GM19025 (cell line): Measurements from ENCODE around the gene WDR5.
"Not testable (repeated sequence)": the region's sequence is repeated elsewhere in the genome, so short reads cannot be mapped to it uniquely, and the experiment has no call there.

Experiments
- ATAC-seq: cut with Tn5 transposase; IDR thresholded peaks from one replicate; pipeline ENCODE4 v1.9.1; 2021; ENCODE audit warnings: mild to moderate bottlenecking, low read depth, moderate library complexity; ENCODE audit not compliant: unreplicated experiment

WDR5 gene

DNA sequence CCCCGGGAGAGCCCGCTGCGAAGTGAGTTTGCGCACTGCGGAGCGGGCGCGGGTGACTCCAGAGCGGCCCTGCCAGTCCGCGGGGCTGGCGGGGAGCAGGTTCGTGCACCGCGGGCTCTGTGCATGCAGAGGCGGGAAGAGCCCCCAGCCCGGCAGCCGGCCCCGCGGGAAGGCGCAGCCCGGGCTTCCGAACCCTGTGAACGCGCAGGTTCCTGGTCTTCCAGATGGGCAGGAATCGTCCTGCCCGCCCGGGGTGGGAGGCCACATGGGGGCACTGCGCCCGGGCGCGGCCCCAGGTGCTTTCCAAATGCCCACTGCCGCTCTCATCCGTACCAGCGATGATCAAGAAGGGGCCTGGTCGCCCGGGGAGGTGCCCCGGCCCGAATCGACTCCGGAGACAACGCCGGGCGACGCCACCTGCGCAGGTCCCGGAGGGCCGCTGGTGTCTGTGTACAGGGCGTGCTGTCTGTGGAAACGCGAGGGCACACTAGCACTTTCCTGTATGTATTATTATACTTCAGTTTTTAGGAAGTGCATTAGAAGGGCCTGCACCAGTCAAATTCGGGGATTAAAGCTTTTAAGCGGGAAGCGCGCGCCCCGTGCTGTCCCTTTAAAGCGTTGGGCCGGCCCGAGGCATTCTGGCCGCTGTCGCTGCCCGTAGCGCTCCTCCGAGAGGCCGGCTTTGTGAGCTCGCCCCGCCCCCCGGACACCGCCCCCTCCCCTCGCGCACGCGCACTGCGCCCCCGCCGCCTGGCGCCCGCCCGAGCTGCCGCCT is at the start of gene WDR5:
Gene WDR5, plus strand, starts transcription at position 740 of the 775 bp plus-strand sequence. CDS start 3,796 bp downstream, outside the sequence.
- ATAC-seq = peak; percentile 54

- ATAC-seq = no peak
Measured at GRCh38 chr9:134088063-134088725, 47.7 kb upstream of the WDR5 start.

DNA sequence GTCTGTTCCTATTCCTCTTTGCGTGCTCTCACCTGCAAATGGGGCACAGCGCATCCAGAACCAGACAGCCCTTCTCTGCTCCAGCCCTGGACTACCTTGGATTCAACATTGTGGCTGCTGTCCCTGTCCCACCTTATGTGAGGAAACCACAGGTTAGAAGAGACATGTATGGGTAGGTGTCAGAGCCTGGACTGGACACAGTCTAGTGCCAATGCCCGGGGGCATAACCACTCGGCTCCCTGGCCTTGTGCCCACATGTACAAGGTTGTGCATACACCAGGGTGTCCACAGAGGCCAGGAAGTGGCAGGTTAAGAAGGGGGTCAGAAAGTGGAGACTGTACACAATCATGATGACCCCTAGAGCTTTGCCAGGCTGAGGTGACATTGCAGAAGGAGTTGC is 45.9 kb upstream of the WDR5 start:
- ATAC-seq = no peak

GRCh38 chr9:134099123-134099761 is 36.6 kb upstream of the WDR5 start:
- no peak for ATAC-seq

DNA sequence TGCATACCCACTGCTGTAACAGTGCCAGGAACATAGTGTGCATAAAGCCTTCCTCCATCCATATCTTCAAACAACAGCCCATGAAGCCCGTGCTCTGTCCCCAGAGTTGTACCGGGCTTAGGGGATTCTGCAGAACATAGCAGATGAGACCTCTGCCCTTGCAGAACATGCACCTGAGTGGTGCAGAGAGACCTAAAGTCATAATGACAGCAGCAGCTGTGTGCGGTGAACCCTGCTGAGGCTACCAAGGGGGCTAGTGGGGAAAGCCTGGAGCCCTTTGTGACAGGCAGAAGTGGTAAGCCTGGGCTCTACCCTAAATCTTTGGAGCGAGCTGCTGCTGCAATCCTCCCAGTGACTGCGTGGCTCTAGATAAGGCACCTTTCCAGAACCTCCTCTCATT is 35.8 kb upstream of the WDR5 start:
- no peak for ATAC-seq

- ATAC-seq = not testable (repeated sequence)
Measured at GRCh38 chr9:134101133-134101532, 34.7 kb upstream of the WDR5 start.

- ATAC-seq = no peak
Measured at GRCh38 chr9:134101623-134102149, 34.2 kb upstream of the WDR5 start.

GRCh38 chr9:134103391-134103998 is 32.4 kb upstream of the WDR5 start:
- ATAC-seq = no peak

- ATAC-seq = no peak
Measured at GRCh38 chr9:134111064-134111463, 24.8 kb upstream of the WDR5 start.

DNA sequence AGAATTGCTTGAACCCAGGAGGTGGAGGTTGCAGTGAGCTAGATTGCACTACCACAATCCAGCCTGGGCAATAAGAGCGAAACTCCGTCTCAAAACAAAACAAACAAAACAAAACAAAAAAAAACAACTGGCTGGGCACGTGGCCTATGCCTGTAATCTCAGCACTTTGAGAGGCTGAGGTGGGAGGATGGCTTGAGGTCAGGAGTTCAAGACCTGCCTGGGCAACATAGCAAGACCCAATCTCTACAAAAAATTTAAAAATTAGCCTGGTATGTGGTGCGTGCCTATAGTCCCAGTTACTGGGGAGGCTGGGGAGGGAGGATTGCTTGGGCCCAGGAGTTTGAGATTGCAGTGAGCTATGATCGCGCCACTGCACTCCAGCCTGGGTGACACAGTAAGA is 23.3 kb upstream of the WDR5 start:
- ATAC-seq = no peak

GRCh38 chr9:134118972-134119371 is 16.9 kb upstream of the WDR5 start:
- not testable (repeated sequence) for ATAC-seq

- no peak for ATAC-seq
Measured at GRCh38 chr9:134123764-134124128, 12.1 kb upstream of the WDR5 start.

DNA sequence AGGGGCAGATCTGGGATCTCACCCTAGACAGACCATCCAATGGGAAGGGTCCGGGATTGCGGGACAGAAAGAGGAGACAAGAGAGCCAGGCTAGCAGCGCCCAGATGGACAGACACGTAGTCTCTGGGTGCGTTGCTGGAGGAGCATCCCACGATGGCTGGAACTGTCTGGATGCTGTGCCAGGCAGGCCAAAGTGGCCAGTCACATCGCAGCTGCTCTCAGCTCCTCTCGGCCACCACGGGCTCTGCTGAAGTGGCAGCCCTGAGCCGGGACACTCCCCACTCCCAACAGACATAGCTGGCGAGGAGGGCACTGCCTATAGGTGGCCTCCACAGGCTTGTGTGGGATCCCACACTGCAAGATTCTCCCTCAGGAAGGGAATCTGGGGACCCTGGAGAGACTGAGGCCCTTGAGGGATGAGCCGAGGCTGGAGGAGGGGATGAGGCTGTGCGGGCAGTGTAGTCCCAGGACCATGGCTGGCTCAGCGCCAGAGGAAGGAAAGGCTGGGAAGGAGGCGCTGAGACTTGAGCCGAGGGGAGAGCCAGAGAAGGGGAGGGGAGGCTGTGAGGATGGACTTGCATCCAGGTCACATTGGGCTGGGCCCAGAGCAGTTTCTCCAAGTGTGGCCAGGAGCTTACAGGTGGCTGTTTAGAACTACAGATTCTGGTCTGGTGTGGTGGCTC is 10.3 kb upstream of the WDR5 start:
- no peak for ATAC-seq

GRCh38 chr9:134126373-134126772 is 9.5 kb upstream of the WDR5 start:
- no peak for ATAC-seq

- no peak for ATAC-seq
Measured at GRCh38 chr9:134127065-134127580, 8.8 kb upstream of the WDR5 start.

DNA sequence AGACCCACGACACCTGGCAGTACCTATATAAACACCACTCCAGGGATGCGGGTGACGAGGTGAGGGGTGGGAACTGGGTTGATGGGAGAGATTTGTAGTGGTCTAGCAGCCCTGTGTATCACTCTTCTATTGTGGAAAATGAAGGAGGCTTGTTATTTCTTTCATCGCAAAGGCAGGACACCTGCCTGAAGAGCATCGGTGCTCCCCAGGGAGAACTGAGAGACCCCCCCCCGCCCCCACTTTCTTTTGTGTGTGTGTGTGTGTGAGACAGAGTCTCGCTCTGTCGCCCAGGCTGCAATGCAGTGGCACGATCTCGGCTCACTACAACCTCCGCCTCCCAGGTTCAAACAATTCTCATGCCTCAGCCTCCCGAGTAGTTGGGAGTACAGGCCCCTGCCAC is 8.3 kb upstream of the WDR5 start:
- ATAC-seq = no peak

DNA sequence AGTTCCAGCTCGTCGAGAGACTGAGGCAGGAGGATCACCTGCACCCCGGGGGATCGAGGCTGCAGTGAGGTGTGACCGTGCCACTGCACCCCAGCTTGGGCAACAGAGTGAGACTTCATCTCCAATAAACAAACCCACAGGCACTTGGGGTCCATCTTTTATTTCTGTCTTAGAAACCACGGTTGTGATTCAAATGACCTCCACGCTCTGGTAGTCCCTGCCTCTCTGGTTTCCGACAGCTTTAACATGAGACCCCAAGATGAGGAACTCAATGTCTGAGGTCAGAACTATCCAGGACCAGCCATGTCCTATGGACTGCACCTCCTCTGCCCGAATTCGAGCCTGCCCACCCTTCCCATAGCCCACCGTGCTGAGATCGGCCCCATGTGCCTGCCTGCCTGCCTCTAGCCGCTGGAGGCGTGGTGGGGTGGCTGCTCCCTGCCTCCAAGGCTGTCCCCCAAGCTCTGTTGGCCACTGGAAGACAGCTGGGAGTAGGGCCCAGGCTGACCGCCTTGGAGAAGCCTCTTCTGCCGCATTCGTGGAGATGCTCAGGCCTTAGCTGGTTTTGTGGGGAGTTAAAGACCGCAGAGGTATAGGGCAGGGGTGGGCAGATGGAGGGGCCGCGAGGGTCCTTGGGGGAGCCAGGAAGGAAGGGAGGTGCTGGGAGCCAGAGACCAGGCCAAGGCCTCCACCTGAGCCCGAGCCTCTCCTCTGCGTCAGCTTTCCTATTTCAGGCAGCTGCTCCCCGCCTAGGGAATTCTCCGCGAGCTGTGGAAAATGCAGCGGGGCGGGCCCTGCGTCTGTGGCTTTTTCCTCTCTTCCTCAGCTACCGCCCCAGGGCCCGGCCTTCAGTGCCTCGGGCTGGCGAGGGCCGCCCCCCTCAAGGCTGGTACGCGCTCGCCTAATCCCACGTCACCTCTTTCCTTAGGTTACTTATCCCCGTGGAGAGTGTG is 6.9 kb upstream of the WDR5 start:
- ATAC-seq = no peak

- ATAC-seq = no peak
Measured at GRCh38 chr9:134130503-134131375, 5.1 kb upstream of the WDR5 start.
